PC-9 (cell line): Measurements from ENCODE around the gene CCDC124. TPM values are rescaled to one million over a fixed set of nuclear protein-coding genes. Genes with fewer than 3 reads are reported as not detected.
"Not testable (repeated sequence)": the region's sequence is repeated elsewhere in the genome, so short reads cannot be mapped to it uniquely, and the experiment has no call there.

Source experiments
- BruUV-seq: library from RNA; stranded (reverse); fragments of 400-500 nt; replicated peaks from 2 replicates; lab custom pipeline; 2021; lab: Mats Ljungman, UMichigan
- CTCF ChIA-PET: fragments of 300-600 bp; sonication (Branson Sonifier 250); formaldehyde crosslinking; loops from one replicate; lab custom pipeline; 2022; ENCODE audit warnings: antibody characterized with exemption; lab: Charles Lee
- POLR2A ChIA-PET: fragments of 300-600 bp; sonication (Branson Sonifier 250); formaldehyde crosslinking; loops from one replicate; lab custom pipeline; 2022; ENCODE audit warnings: antibody characterized with exemption; ENCODE audit not compliant: unreplicated experiment; lab: Charles Lee
- DNase-seq, 2 experiments: peaks; one replicate each; pipeline versions ENCODE4 v3.0.0 to v3.0.0-alpha.2; 2015 to 2022; ENCODE audit warnings: mixed read lengths in 1 of 2
- H2AFZ ChIP-seq: fragments of 200-600 bp; sonication (generic); 2 replicates; pipeline ENCODE4 v1.8.1; 2017; ENCODE audit warnings: antibody characterized with exemption
- H3F3A ChIP-seq: fragments of 200-600 bp; sonication (generic); 2 replicates; pipeline ENCODE4 v1.8.1; 2017; ENCODE audit warnings: antibody characterized with exemption, mild to moderate bottlenecking, low read depth; ENCODE audit not compliant: insufficient read depth
- H3K27ac ChIP-seq: fragments of 200-600 bp; sonication (generic); 2 replicates; pipeline ENCODE4 v1.6.1; 2016; ENCODE audit warnings: mixed run types
- H3K27me3 ChIP-seq: fragments of 200-600 bp; sonication (generic); 2 replicates; pipeline ENCODE4 v1.6.1; 2016; ENCODE audit warnings: low read depth, mixed run types; ENCODE audit not compliant: insufficient read depth
- H3K36me3 ChIP-seq: fragments of 200-600 bp; sonication (generic); 2 replicates; pipeline ENCODE4 v1.6.1; 2016; ENCODE audit warnings: low read depth, mixed run types
- H3K4me1 ChIP-seq: fragments of 200-600 bp; sonication (generic); replicated peaks from 2 replicates; pipeline ENCODE4 v1.6.1; 2016; ENCODE audit warnings: mixed run types; ENCODE audit not compliant: insufficient read depth
- H3K4me2 ChIP-seq: fragments of 200-600 bp; sonication (generic); 2 replicates; pipeline ENCODE4 v1.6.1; 2017; ENCODE audit warnings: mixed run types
- H3K4me3 ChIP-seq: fragments of 200-600 bp; sonication (generic); 2 replicates; pipeline ENCODE4 v1.6.1; 2016; ENCODE audit warnings: mixed run types
- H3K79me2 ChIP-seq: fragments of 200-600 bp; sonication (generic); 2 replicates; pipeline ENCODE4 v1.6.1; 2017; ENCODE audit warnings: low read depth, mixed run types
- H3K9me2 ChIP-seq: fragments of 200-600 bp; sonication (generic); 2 replicates; pipeline ENCODE4 v1.8.1; 2017; ENCODE audit warnings: mild to moderate bottlenecking; ENCODE audit not compliant: insufficient read depth
- H3K9me3 ChIP-seq: fragments of 200-600 bp; sonication (generic); 2 replicates; pipeline ENCODE4 v1.8.1; 2016; ENCODE audit warnings: low read depth; ENCODE audit not compliant: insufficient read depth
- H4K20me1 ChIP-seq: fragments of 200-600 bp; sonication (generic); 2 replicates; pipeline ENCODE4 v1.8.1; 2017; ENCODE audit not compliant: insufficient read depth
- EZH2 ChIP-seq: fragments of 200-600 bp; sonication (generic); IDR thresholded peaks from 2 replicates; pipeline ENCODE4 v1.8.0; 2017; ENCODE audit warnings: antibody characterized with exemption, low read depth
- intact Hi-C: fragments of 100-400 bp; cut with micrococcal nuclease; formaldehyde crosslinking; loops from one replicate; pipeline ENCODE4 v1.10.0; 2022; ENCODE audit not compliant: unreplicated experiment
- total RNA-seq: library from RNA; stranded (reverse); gene quantifications from 2 replicates; pipeline ENCODE4 v1.2.3, GENCODE V29; 2021
- TF ChIP-seq, protein P1 (sequence below): fragments of 200-600 bp; sonication (generic); conservative IDR thresholded peaks from 2 replicates; pipeline ENCODE4 v1.6.1; 2017; ENCODE audit warnings: mixed run types, antibody characterized with exemption, mild to moderate bottlenecking, moderate library complexity

The CCDC124 gene
- total RNA-seq, 1 experiment from 2014 or later: 118 TPM

DNA sequence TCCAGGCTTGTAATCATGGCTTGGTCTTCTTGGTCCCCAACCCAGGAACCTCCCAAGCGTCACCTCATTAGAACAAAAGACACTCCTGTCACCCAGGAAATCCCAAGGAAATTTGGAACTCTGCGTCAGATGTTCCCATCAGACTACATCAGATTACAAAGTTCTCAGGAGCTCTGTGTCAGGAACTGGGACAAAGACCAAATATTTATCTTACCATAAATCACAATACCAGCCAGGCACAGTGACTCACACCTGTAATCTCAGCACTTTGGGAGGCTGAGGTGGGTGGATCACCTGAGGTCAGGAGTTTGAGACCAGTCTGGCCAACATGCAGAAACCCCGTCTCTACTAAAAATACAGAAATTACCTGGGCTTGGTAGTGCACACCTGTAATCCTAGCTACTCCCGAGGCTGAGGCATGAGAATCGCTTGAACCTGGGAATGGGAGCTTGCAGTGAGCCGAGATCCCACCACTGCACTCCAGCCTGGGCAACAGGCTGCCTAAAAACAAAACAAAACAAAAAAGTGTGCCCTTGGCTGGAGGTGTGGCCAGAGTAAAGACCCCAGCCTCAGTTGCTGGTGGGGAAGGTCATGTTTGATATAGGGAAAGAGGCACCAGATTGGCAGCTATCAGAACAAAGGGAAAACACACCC, 16.7 kb upstream of the CCDC124 start:
- H2AFZ ChIP-seq: no peak overlapping the region
- intact Hi-C loops: no loop called here
- CTCF ChIA-PET: interaction anchor here (0.6 kb wide), 1 partner anchor 173 kb away, joined by 3 read pairs; no protein-coding TSS in a partner anchor

DNA sequence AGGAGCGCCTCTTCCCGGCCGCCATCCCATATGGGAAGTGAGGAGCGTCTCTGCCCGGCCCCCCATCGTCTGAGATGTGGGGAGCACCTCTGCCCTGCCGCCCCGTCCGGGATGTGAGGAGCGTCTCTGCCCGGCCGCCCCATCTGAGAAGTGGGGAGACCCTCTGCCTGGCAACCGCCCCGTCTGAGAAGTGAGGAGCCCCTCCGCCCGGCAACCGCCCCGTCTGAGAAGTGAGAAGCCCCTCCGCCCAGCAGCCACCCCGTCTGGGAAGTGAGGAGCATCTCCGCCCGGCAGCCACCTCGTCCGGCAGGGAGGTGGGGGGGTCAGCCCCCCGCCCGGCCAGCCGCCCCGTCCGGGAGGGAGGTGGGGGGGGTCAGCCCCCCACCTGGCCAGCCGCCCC, 14.7 kb upstream of the CCDC124 start:
- H3K4me2 ChIP-seq, H3K9me2 ChIP-seq, H3K27ac ChIP-seq, H3K79me2 ChIP-seq, intact Hi-C loops, DNase-seq, H3K27me3 ChIP-seq, H4K20me1 ChIP-seq, CTCF ChIA-PET, H3K36me3 ChIP-seq, H2AFZ ChIP-seq, POLR2A ChIA-PET, H3K4me3 ChIP-seq, BruUV-seq, H3K9me3 ChIP-seq: not testable (repeated sequence)
- Histone ChIP-seq H3K4me1 (peaks cover 17% of the 10 kb centered on the region), H3F3A (peaks cover 35% of the 10 kb centered on the region)

More for the DNA sequence above, 16.7 kb upstream of the CCDC124 start:
- H3K9me2 ChIP-seq: no peaks in the 10 kb centered on the region
- no peak overlapping the region for H3K4me3 ChIP-seq
- H3K27me3 ChIP-seq: no peaks in the 10 kb centered on the region
- H3F3A ChIP-seq: peaks cover 24% of the 10 kb centered on the region
- H3K36me3 ChIP-seq: no peaks in the 10 kb centered on the region
- no TSS peak for BruUV-seq
- POLR2A ChIA-PET: interaction anchor here (0.6 kb wide), 1 partner anchor 14 kb away, joined by 3 read pairs; no protein-coding TSS in a partner anchor
- H3K4me1 ChIP-seq: peaks cover 17% of the 10 kb centered on the region
- H3K27ac ChIP-seq: peak overlapping the region; percentile 68
- H3K4me2 ChIP-seq: peak overlapping the region; percentile 49
- peak; percentile 45 to 93 for DNase-seq
- TF ChIP-seq EZH2: no peak
- TF ChIP-seq, protein P1, sequence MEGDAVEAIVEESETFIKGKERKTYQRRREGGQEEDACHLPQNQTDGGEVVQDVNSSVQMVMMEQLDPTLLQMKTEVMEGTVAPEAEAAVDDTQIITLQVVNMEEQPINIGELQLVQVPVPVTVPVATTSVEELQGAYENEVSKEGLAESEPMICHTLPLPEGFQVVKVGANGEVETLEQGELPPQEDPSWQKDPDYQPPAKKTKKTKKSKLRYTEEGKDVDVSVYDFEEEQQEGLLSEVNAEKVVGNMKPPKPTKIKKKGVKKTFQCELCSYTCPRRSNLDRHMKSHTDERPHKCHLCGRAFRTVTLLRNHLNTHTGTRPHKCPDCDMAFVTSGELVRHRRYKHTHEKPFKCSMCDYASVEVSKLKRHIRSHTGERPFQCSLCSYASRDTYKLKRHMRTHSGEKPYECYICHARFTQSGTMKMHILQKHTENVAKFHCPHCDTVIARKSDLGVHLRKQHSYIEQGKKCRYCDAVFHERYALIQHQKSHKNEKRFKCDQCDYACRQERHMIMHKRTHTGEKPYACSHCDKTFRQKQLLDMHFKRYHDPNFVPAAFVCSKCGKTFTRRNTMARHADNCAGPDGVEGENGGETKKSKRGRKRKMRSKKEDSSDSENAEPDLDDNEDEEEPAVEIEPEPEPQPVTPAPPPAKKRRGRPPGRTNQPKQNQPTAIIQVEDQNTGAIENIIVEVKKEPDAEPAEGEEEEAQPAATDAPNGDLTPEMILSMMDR: no peak
- H4K20me1 ChIP-seq: no peaks in the 10 kb centered on the region
- H3K9me3 ChIP-seq: no peaks in the 10 kb centered on the region; the same call in 1 of the 2 replicates
- H3K79me2 ChIP-seq: no peaks in the 10 kb centered on the region

DNA sequence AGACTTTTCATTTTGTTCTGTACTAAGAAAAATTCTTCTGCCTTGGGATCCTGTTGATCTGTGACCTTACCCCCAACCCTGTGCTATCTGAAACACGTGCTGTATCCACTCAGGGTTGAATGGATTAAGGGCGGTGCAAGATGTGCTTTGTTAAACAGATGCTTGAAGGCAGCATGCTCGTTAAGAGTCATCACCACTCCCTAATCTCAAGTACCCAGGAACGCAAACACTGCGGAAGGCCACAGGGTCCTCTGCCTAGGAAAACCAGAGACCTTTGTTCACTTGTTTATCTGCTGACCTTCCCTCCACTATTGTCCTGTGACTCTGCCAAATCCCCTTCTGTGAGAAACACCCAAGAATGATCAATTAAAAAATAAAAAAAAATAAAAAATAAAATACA, 13.7 kb upstream of the CCDC124 start:
- BruUV-seq, H3K4me3 ChIP-seq, DNase-seq, H3K27ac ChIP-seq, H3K4me2 ChIP-seq, H3K27me3 ChIP-seq, intact Hi-C loops, H3K9me3 ChIP-seq, H3K9me2 ChIP-seq, H3K36me3 ChIP-seq, H3K79me2 ChIP-seq, H4K20me1 ChIP-seq, H2AFZ ChIP-seq: not testable (repeated sequence)
- ChIA-PET POLR2A (interaction anchor here (0.6 to 0.7 kb wide), 2 partner anchors 10 to 13 kb away, joined by 10 to 11 read pairs; no protein-coding TSS in a partner anchor), CTCF (interaction anchor here (0.6 kb wide), 4 partner anchors 78 to 242 kb away, joined by 3 to 8 read pairs (median 4); no protein-coding TSS in a partner anchor)
- peaks cover 17% of the 10 kb centered on the region for H3K4me1 ChIP-seq
- peaks cover 35% of the 10 kb centered on the region for H3F3A ChIP-seq

DNA sequence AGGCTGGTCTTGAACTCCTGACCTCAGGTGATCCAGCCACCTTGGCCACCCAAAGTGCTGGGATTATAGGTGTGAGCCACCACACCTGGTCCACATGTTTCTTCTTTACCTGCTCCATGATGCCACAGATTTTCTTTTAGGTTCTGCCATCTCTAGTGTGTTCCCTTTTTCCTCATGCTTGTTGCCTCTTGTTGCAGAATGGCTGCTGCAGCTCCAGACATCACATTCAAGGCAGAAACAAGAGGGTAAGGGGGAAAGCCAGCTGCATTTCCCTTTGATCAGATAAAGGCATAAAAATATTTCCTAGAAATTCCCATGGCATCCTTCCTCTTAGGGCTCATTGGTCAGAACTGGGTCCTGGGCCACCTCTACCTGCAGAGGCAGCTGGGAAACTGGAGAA, 12.3 kb upstream of the CCDC124 start:
- intact Hi-C loops: no loop called here
- Histone ChIP-seq H3K27me3 (no peaks in the 10 kb centered on the region), H4K20me1 (no peaks in the 10 kb centered on the region), H3K4me1 (peaks cover 13% of the 10 kb centered on the region), H3F3A (peaks cover 32% of the 10 kb centered on the region), H3K36me3 (no peaks in the 10 kb centered on the region), H3K9me2 (no peaks in the 10 kb centered on the region), H3K4me3 (no peak overlapping the region), H3K27ac (no peak overlapping the region), H3K9me3 (no peaks in the 10 kb centered on the region; the same call in 1 of the 2 replicates), H3K79me2 (no peaks in the 10 kb centered on the region), H3K4me2 (no peak overlapping the region), H2AFZ (no peak overlapping the region)
- TF ChIP-seq, protein P1: no peak
- TF ChIP-seq EZH2: no peak
- POLR2A ChIA-PET: no interaction called here
- DNase-seq: no peak
- CTCF ChIA-PET: no interaction called here
- no TSS peak for BruUV-seq
